GM21529 (cell line): ENCODE measurements around the gene OR2V1.
"Not testable (repeated sequence)": the region's sequence is repeated elsewhere in the genome, so short reads cannot be mapped to it uniquely, and the experiment has no call there.

Experiments used
- ATAC-seq: cut with Tn5 transposase; IDR thresholded peaks from one replicate; pipeline ENCODE4 v1.9.1; 2021; ENCODE audit not compliant: unreplicated experiment

The OR2V1 gene

GRCh38 chr5:181130832-181131496, at the start of gene OR2V1:
OR2V1 (minus strand) TSS chr5:181131169; CDS start chr5:181125304, 5,865 bp downstream.
- ATAC-seq = no peak

- ATAC-seq = not testable (repeated sequence)
Observed at GRCh38 chr5:181177559-181177958, 46.6 kb upstream of the OR2V1 start.

GRCh38 chr5:181176254-181176952, 45.4 kb upstream of the OR2V1 start:
- no peak for ATAC-seq

GRCh38 chr5:181173420-181174342, 42.7 kb upstream of the OR2V1 start:
- peak; percentile 50 for ATAC-seq

- ATAC-seq = peak; percentile 26
Observed at GRCh38 chr5:181173027-181173419, 42.1 kb upstream of the OR2V1 start.

GRCh38 chr5:181171782-181172181, 40.8 kb upstream of the OR2V1 start:
- no peak for ATAC-seq

- ATAC-seq = no peak
Observed at GRCh38 chr5:181170996-181171395, 40.0 kb upstream of the OR2V1 start.

GRCh38 chr5:181170237-181170825, 39.4 kb upstream of the OR2V1 start:
- ATAC-seq = no peak

- not testable (repeated sequence) for ATAC-seq
Observed at GRCh38 chr5:181169459-181170236, 38.7 kb upstream of the OR2V1 start.

- ATAC-seq = no peak
Observed at GRCh38 chr5:181168595-181169118, 37.7 kb upstream of the OR2V1 start.

GRCh38 chr5:181167814-181168488, 37.0 kb upstream of the OR2V1 start:
- ATAC-seq = no peak

- ATAC-seq = no peak
Observed at GRCh38 chr5:181166812-181167733, 36.1 kb upstream of the OR2V1 start.

GRCh38 chr5:181164076-181164952, 33.3 kb upstream of the OR2V1 start:
- no peak for ATAC-seq

GRCh38 chr5:181163487-181164075, 32.6 kb upstream of the OR2V1 start:
- no peak for ATAC-seq

- no peak for ATAC-seq
Observed at GRCh38 chr5:181161534-181162175, 30.7 kb upstream of the OR2V1 start.

GRCh38 chr5:181160755-181161533, 30.0 kb upstream of the OR2V1 start:
- not testable (repeated sequence) for ATAC-seq
